ENCODE results near the gene PRSS22.

The PRSS22 gene

DNA sequence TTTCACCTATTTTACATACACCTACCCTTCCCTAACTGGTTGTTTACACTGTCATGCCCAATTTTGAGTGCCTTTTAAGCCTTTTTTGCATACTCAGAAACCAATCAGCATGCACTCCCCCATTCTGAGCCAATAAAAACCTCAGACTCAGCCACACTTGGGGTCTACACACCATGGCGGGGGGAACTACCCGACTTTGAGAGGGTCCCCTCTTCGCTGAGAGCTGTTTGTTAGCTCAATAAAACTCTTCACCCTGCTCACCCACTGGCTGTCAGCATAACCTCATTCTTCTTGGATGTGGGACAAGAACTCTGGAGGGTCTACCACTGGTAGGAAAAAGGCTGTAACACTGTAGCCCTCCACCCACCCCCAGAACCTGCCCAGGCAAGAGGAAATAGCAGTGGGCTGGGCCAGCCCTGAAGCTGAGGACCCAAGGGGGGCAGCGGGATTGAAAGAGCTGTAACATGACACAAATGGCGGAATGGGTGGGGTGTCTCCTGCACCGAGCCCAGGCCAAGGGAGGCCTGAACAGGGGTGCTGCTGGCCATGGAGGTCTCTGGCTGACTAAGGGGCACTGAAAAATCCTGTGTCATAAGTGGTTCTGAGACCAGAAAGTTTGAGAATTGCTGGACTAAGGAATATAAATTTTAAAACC lies 22.0 kb upstream of the PRSS22 start:
- no peak for DNase-seq

- peak; percentile 78 for DNase-seq
These were observed 17.0 kb upstream of the PRSS22 start for GRCh38 chr16:2874912-2875362.

DNA sequence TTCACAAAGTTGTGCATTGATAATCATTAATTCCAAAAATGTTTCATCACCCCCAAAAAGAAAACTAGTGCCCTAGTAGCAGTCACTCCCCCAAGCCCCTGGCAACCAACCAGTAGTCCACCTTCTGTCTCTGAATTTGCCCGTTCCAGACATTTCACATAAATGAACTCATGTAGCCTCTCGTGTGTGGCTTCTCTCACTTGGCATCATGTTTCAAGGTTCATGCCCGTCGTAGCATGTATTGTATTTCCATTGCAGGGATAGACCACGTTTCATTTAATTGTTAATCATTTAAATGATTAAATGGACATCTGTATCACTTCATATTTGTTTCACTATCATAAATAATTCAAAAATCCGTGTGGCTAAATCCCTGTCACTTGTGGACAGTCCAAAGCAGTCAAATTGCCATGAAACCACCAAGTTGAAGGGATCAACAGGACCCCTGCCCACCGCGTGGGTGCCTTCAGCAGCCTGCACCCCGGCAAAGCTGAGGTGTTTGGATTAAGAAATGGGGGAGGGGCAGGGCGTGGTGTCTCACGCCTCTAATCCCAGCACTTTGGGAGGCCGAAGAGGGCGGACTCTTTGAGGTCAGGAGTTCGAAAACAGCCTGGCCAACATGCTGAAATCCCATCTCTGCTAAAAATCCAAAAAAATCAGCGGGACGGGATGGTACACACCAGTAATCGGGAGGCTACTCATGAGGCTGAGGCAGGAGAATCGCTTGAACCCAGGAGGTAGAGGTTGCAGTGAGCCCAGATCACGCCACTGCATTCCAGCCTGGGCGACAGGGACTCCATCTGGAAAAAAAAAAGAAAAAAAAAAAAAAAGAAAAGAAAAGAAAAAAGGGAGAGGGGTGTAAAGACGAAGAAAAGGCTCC lies 16.3 kb upstream of the PRSS22 start:
- DNase-seq, result no peak

DNA sequence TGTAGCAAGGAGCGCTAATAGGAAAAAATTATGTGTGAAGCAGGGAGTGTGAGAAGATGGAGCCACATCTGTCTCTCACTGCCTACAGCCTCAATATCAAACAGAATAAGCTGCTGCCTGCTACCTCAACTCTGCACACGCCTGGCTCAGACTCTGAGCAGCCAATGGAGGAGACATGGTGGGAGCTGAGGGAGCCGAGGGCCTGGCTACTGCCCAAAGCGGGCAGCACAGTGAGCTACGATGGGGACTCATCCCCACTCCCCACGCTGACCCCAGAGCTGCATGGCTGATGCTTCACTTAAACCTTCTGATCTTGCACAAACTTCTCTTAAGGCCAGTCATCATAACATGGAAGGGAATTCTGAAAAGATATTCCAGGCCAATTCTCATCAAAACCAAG lies 14.0 kb upstream of the PRSS22 start:
- DNase-seq, result no peak

- peak; percentile 97 for DNase-seq
These were observed 10.2 kb upstream of the PRSS22 start for GRCh38 chr16:2867987-2868789.

DNA sequence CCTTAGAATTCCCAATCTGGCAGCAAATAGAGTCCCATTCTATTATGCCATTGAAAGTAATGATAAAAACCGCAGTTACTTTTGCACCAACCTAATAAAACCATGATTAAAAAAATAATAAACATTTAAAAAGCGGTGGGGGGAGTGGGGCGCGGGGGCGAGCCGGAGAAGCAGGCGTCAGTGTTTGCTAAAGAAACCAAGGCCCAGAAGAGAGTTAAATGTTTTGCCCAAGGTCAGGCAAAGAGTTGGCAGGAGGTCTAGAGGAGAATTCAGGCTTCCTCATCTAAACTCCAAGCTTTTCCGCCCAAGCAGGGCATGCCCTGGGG lies 9.7 kb upstream of the PRSS22 start:
- no peak for DNase-seq

DNA sequence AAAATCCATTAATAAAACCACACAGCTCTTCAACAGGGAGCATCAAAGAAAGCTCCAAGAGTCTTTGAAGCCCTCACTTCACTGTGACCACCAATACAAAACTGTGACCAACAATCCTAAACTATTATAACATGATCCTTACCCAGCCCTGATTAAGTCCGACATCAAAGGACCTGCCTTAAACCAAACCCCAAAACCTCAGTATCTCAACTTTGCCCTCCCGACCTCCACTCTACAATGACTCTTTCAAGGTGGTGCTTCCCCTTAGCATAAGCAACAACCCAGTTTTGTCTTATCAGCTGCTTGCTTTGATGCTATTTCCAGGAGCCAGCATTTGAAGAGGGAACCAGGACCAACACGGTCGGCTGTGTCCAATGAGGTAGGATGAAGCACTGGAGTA lies 8.5 kb upstream of the PRSS22 start:
- DNase-seq, result no peak

DNA sequence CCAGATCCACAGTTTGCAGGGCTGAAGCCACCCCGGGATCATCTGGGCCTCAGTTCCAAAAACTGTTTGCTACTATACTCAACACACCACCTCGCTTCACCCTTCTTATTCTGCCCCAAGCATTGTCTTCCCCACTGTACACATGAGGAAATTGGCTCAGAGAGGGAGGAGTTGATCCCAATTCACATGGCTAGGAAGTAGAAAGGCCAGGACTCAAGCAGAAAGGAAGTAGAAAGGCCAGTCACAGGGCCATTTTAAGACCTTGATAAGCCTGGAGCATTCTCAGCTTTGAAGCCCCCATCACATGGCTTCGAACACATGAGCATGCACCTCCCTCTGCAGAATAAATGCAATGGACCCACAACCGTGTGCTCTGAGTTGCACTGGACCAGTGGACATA lies 7.7 kb upstream of the PRSS22 start:
- DNase-seq, result no peak

DNA sequence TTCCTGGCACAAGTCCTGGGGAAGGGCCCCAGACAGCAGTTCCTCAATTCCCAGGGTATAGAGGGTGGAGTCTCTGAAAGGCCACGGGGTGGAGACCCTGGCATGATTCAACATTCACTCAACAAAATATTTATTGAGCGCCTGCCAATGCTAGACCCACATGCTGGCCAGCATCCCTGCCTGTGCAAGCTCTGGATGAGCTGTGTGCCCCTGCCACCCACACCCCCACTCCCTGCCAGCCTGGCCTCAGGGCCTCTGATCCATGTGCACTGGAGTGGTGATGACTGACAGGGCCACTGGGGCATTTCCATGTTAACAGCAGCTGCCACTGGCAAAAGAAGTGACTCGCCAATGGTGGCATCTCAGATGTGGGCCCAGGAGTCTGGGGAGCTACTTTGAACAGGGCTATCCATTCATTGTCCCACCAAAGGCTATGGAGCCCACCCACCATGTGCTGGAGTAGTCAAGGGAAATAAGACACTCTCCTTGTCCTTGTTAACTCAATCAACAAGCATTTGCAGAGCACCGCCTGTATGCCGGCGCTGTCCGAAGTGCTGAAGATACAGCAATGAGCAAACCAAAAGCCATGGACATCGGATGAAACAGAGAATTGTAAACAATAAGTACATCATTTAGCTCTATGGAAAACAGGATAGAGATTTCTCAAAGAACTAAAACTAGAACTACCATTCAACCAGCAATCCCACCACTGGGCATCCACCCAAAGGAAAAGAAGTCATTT lies 3.0 kb upstream of the PRSS22 start:
- no peak for DNase-seq

GRCh38 chr16:2859686-2860265 lies 1.8 kb upstream of the PRSS22 start:
- DNase-seq, result no peak

DNA sequence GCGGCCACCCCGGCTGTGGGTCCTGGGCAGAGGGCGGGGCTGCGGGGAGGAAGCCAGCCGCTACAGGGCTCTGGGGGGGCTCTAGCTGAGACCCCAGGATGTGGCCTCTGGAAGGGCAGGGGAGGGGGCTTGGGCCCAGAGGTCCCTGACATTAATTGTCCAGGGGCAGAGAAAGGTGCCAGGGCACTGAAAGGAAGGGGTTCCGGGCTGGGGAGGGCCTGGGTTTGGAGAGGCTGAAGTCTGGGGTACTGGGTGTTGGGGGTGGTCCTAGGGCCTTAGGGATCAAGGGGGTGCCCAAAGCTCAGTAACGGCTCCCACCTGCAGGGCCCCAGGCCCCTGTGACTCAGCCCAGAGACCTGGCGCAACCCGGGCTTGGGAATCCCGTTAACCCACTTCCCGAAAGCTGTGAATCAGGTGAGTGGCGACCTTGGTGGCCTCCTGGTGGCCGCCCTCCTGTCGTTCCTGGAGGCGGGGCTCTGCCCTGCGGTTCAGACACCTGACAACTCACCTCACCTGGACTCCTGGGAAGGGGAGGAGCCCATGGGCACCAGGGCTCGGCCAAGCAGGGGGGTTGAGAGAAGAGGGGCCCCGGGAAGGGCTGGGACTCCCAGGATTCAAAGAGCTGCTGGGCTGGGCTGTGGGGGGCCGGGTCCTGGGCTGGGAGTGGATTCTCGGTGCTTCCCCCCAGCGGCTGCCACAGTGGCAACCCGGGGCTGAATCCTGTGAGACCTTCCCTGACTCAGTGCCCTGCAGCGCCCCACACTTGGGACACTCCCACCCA lies 465 bp upstream of the PRSS22 start:
- DNase-seq, result no peak

DNA sequence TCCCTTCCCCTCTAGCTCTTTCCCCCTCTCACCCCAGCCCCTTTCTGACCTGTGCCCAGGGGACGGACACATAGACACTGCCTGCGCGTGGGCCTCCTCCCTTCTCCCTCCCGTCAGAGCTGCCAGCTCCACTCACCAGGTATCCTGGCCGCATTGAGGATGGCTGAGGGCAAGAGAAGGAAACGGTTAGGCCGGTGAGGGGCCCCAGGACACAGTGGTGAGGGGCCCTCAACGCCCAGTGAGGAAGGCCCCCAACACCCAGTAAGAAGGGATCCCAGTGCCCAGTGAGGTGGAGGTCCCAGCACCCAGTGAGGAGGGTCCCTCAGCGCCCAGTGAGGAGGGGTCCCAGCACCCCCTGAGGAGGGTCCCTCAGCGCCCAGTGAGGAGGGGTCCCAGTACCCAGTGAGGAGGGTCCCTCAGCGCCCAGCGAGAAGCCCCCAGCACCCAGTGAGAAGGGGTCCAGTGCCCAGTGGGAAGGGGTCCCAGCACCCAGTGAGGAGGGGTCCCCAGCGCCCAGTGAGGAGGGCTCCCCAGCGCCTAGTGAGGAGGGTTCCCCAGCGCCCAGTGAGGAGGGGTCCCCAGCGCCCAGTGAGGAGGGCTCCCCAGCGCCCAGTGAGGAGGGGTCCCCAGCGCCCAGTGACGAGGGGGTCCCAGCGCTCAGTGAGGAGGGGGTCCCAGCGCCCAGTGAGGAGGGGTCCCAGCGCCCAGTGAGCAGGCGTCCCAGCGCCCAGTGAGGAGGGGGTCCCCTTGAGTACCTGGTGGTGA lies 1.1 kb downstream of the PRSS22 start:
- no peak for DNase-seq

DNA sequence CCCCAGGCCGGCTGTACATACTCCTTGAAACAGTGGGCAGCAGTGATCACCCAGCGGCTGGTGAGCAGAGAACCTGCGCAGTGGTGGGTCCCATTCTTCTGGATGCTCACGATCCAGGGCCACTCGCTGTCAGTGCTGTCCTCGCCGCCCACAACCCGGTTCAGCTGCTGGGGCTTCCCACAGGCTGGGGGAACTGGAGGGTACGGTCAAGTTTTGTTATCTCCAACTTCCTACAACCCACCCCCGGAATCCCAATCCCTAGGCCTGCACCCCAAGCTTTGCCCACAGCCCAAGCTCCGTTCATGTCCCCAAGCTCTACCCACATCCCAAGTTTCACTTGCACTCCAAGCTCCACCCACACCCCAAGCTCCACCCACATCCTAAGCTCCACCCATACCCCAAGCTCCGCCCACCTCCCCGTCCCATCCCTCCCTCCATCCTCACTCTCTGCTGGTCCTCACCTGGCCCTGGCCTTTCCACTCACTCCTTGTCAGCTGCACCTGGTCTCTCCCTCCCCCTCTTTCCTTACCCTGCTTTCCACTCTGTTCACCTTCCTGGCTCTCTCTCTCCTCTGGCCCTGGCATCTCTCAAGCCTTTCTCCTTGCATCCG lies 1.8 kb downstream of the PRSS22 start:
- peak; percentile 28 for DNase-seq

DNA sequence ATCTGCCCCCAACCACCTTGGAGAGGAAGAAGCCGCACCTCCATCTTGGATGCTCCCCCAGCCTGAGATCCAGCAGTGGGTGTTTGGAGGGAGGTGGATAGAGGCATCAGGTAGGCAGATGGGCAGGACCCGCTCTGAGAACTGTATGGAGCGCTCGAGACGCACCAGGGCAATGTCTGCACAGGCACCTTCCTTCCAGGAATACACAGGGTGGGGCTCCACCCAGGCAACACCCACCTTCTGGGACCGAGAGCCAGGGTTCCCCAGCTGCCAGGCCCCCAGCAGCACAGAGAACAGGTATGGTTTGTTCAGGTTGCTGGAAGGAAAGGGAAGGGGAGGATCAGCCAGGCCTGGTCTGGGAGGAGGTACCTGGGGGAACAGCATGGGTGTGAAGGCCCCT lies 2.4 kb downstream of the PRSS22 start:
- DNase-seq, result no peak

- no peak for DNase-seq
These were observed 3.2 kb downstream of the PRSS22 start for GRCh38 chr16:2854700-2855309.

DNA sequence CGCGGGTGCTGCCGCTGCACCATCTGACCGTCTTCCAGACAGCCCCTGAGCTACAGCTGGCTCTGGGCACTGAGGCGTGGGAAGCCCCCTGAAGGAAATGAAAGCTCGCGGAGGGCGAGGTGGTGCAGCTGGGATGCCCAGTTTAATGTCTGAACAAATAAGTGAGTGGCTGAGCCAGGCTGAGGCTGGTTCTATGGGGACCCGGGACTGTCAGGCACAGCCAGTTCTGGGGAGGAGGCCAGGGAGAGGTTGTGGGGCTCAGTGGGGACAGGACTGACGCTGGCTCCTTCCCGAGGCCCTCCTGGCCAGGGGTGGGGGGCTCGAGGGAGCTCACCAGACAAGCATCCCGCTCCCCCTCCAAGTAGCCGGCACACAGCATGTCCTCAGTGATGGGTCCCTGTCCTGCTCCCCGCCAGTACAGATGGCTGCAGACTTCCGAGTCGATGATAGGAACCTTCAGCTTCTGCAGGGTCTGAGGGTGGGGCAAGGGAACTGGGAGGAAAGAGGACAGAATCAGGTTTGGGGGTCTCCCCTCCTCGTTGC lies 4.4 kb downstream of the PRSS22 start:
- DNase-seq, result no peak

GRCh38 chr16:2852731-2853507 lies 5.1 kb downstream of the PRSS22 start:
- DNase-seq, result no peak

GRCh38 chr16:2852003-2852730 lies 5.8 kb downstream of the PRSS22 start:
- DNase-seq, result no peak

Measured in CD4-positive, alpha-beta T cell treated with Interleukin-10 for 1 hour (primary cell).